ENCODE measurements around the gene PRR7. TPM values are rescaled to one million over a fixed set of nuclear protein-coding genes. Genes with fewer than 3 reads are reported as not detected.
A peak's percentile ranks its signal among the peaks of the same experiment; 100 is the strongest.

The PRR7 gene
- total RNA-seq, 1 donor from 2014 or later = 8.8 TPM

DNA sequence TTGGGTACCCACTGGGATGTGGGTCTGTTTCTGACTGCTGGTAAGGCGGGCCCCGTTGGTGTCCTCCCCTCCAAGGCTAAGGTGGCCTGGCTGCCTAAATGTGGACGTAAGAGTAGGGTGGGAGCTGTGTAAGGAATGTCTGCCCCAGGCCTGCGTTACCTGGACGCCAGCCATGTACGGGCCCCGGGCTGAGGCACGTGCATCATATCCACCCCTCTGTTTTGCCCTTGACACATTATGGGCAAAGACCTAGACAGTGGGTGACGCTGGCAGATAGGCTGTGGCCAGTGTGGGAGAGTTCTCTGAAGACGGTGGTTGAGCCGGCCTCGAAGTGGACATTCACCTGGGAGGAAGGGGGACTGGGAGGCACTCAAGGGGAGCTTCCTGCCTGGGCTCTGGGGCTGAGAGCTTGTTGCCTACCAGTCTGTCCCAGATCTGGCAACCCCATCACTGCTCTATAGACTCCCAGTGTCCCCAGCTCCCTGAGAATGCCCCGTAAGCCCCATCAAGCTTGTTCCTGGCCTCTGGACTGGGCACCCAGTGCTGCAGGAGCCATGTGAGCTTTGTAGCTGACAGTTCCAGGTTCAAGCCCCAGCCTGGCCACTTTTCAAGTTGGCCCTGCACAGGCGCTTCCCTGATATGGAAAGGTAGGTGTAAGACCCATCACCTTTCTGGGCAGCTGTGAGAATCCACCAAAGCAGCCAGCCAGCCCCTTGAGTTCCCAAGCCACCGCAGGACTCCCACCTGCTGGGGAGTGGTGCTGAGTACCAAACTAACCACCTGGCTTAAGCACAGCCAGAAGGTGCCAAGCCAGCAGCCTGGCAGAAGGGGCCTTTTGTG is 3.2 kb upstream of the PRR7 start:
- no peak overlapping the region for H3K4me3 Mint-ChIP-seq
- TF ChIP-seq CTCF (conservative IDR thresholded peaks at IDR 0.05) = no peak
- peaks cover 19% of the 10 kb centered on the region for H3K4me1 Mint-ChIP-seq (ENCODE audit: unreplicated experiment)
- H3K9me3 Mint-ChIP-seq = no peaks in the 10 kb centered on the region
- H3K27me3 Mint-ChIP-seq = peaks cover 22% of the 10 kb centered on the region
- peaks cover 11% of the 10 kb centered on the region for H3K36me3 Mint-ChIP-seq
- DNase-seq (ENCODE audit: extremely low spot score, unreplicated experiment) = no peak
- peak overlapping the region; percentile 39 for H3K27ac Mint-ChIP-seq

DNA sequence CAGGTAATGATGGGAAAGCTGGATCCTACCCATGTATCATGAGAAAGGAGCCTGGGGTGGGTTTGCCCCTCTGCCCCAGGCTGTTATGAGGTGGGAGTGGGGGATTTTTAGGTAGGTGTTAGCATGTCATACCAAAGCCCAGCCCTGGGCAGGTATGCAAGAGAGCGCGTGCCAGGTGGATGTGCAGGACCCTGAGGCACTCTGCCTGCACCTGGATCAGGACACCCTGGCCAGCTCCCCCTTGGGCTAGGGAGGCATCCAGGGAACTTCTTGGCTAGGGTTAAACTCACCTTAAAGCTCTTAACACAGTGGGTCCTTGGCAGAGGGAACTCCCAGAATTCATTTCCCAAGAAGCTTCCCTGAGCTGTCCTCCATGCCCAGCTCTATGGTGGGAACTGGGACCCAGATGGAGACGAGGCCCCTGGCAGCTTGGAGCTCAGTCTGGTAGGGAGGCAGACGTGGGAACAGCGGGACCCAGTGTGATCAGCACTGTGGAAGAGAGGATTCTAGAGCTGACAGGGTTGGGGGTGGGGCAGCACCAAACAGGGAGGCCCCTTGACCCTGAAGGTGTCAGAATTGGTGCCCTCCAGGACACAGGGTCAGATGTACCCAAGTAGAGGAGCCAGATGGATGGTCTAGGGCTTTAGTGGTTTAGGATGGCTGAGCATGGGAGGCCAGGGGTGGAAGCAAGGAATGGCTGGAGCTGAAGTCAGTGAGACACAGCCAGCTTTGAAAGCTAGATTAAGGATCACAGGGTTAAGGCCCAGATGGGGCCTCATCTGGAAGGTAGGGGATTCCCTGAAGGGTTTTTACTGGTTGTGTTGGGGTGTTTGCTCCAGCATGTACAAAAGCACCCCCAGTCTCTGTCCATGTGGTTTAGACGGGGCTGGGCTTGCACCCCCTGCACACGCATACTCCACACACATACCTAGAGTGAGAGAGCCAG is 2.2 kb upstream of the PRR7 start:
- Mint-ChIP-seq H3K4me3 (peak overlapping the region; percentile 83), H3K4me1 (ENCODE audit: unreplicated experiment) (peaks cover 24% of the 10 kb centered on the region), H3K27ac (peak overlapping the region; percentile 84), H3K27me3 (peaks cover 27% of the 10 kb centered on the region), H3K9me3 (no peaks in the 10 kb centered on the region), H3K36me3 (peaks cover 7% of the 10 kb centered on the region)
- TF ChIP-seq CTCF (conservative IDR thresholded peaks at IDR 0.05) = no peak
- DNase-seq (ENCODE audit: extremely low spot score, unreplicated experiment) = no peak

DNA sequence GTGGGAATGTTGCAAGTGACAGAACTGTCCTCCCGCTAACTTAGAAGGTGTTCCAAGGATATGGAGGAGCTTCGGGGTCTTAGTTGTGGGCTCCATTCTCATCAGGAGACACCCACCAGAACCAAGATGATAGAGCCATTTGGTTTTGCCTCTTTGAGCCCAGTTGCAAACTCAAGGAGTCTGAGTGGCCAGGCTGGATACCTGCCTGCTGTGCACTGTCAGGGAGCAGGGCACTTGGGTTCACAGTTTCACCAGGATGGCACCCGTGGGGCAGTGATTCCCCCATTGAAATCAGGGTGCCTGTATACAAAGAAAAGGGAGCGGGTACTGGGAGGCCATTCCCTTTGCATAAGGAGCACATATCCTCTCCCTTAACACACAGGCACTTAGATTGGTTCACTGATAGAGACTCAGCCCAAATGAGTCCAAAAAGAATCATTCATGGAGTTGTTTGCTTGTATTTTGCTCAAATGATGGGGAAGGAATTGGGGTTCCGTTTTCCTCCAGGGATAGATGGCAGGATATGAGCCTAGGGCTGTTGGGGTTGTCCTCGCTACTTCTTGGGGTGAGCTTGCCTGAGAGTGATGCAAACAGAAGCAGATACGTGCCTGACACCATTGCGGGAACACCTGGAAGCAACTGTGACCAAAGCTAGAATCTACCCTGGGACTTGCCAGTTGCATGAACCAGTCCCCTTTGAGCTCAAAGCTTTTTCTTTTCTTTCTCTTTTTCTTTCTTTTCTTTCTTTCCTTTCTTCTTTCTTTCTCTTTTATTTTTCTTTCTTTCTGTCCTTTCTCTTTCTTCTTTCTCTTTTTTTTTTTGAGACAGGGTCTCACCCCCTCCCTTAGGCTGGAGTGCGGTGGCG is 1.3 kb upstream of the PRR7 start:
- peak overlapping the region; percentile 84 for H3K27ac Mint-ChIP-seq
- no peak for DNase-seq (ENCODE audit: extremely low spot score, unreplicated experiment)
- H3K4me3 Mint-ChIP-seq = peak overlapping the region; percentile 83
- peaks cover 27% of the 10 kb centered on the region for H3K27me3 Mint-ChIP-seq
- no peaks in the 10 kb centered on the region for H3K9me3 Mint-ChIP-seq
- TF ChIP-seq CTCF (conservative IDR thresholded peaks at IDR 0.05) = no peak
- peaks cover 24% of the 10 kb centered on the region for H3K4me1 Mint-ChIP-seq (ENCODE audit: unreplicated experiment)
- no peaks in the 10 kb centered on the region for H3K36me3 Mint-ChIP-seq

DNA sequence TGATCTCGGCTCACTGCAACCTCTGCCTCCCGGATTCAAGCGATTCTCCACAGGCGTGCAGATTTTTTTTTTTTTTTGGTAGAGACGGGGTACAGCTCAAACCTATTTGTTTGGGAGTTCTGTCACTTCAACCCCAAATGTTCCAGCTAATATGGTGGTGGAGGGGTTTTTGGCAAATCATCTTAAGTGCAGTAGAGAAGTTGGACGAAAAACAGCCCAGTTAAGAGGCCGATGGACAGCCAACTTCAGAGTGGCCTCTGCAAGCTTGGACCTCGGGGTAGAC is 756 bp upstream of the PRR7 start:
- Mint-ChIP-seq H3K27me3 (peaks cover 27% of the 10 kb centered on the region), H3K9me3 (no peaks in the 10 kb centered on the region), H3K4me1 (ENCODE audit: unreplicated experiment) (peaks cover 24% of the 10 kb centered on the region), H3K27ac (peak overlapping the region; percentile 84), H3K36me3 (no peaks in the 10 kb centered on the region), H3K4me3 (peak overlapping the region; percentile 83)
- TF ChIP-seq CTCF (conservative IDR thresholded peaks at IDR 0.05) = no peak
- no peak for DNase-seq (ENCODE audit: extremely low spot score, unreplicated experiment)

- no peaks in the 10 kb centered on the region for H3K9me3 Mint-ChIP-seq
- H3K4me1 Mint-ChIP-seq (ENCODE audit: unreplicated experiment) = peaks cover 27% of the 10 kb centered on the region
- no peaks in the 10 kb centered on the region for H3K36me3 Mint-ChIP-seq
- H3K27ac Mint-ChIP-seq = no peak overlapping the region
- DNase-seq (ENCODE audit: extremely low spot score, unreplicated experiment) = no peak
- TF ChIP-seq CTCF (conservative IDR thresholded peaks at IDR 0.05) = no peak
- H3K4me3 Mint-ChIP-seq = peak overlapping the region; percentile 78
- H3K27me3 Mint-ChIP-seq = peaks cover 29% of the 10 kb centered on the region
Measured at GRCh38 chr5:177447066-177447610, 524 bp downstream of the PRR7 start.

Data from type B pancreatic cell (in vitro differentiated cells).